ENCODE data around the gene TMEM135.

The TMEM135 gene

GRCh38 chr11:87198266-87198881 lies 160.6 kb downstream of the TMEM135 start:
- H3K4me3 ChIP-seq (ENCODE audit: low read length): no peak overlapping the region
- H3K4me2 ChIP-seq (ENCODE audit: low read length): no peak overlapping the region
- H3K27ac ChIP-seq (ENCODE audit: low read depth, low read length): no peak overlapping the region
- H3K27me3 ChIP-seq (ENCODE audit: control insufficient read depth, low read length): no peaks in the 10 kb centered on the region
- H3K36me3 ChIP-seq (ENCODE audit: control insufficient read depth, low read length): no peaks in the 10 kb centered on the region
- no peak for TF ChIP-seq CTCF (IDR thresholded peaks at IDR 0.05; ENCODE audit: low read depth, low read length, poor library complexity, severe bottlenecking)
- no peak for TF ChIP-seq EZH2phosphoT487 (IDR thresholded peaks at IDR 0.05; ENCODE audit: borderline replicate concordance, low read length)
- H3K9me3 ChIP-seq (ENCODE audit: control insufficient read depth, insufficient read depth, low read length): no peaks in the 10 kb centered on the region
- H3F3A ChIP-seq (ENCODE audit: control insufficient read depth, insufficient read depth): no peaks in the 10 kb centered on the region
- no peaks in the 10 kb centered on the region for H4K20me1 ChIP-seq (ENCODE audit: control insufficient read depth, insufficient read depth, low read depth, low read length)
- peaks cover 9% of the 10 kb centered on the region for H3K4me1 ChIP-seq (ENCODE audit: control insufficient read depth, low read length)
- H3K9me2 ChIP-seq (replicated peaks; ENCODE audit: control insufficient read depth, low read length): no peaks in the 10 kb centered on the region
- no peaks in the 10 kb centered on the region for H3K79me2 ChIP-seq (ENCODE audit: control insufficient read depth, low read length)

GRCh38 chr11:87201376-87201775 lies 163.6 kb downstream of the TMEM135 start:
- Histone ChIP-seq H3K79me2 (ENCODE audit: control insufficient read depth, low read length) (no peaks in the 10 kb centered on the region), H3F3A (ENCODE audit: control insufficient read depth, insufficient read depth) (no peaks in the 10 kb centered on the region), H4K20me1 (ENCODE audit: control insufficient read depth, insufficient read depth, low read depth, low read length) (no peaks in the 10 kb centered on the region), H3K4me1 (ENCODE audit: control insufficient read depth, low read length) (peaks cover 3% of the 10 kb centered on the region), H3K9me3 (ENCODE audit: control insufficient read depth, insufficient read depth, low read length) (no peaks in the 10 kb centered on the region), H3K9me2 (replicated peaks; ENCODE audit: control insufficient read depth, low read length) (no peaks in the 10 kb centered on the region), H3K27me3 (ENCODE audit: control insufficient read depth, low read length) (no peaks in the 10 kb centered on the region), H3K27ac (ENCODE audit: low read depth, low read length) (no peak overlapping the region), H3K4me2 (ENCODE audit: low read length) (no peak overlapping the region), H3K4me3 (ENCODE audit: low read length) (no peak overlapping the region), H3K36me3 (ENCODE audit: control insufficient read depth, low read length) (no peaks in the 10 kb centered on the region)
- TF ChIP-seq CTCF (IDR thresholded peaks at IDR 0.05; ENCODE audit: low read depth, low read length, poor library complexity, severe bottlenecking) (no peak), EZH2phosphoT487 (IDR thresholded peaks at IDR 0.05; ENCODE audit: borderline replicate concordance, low read length) (no peak)

- H3K79me2 ChIP-seq (ENCODE audit: control insufficient read depth, low read length): no peaks in the 10 kb centered on the region
- H4K20me1 ChIP-seq (ENCODE audit: control insufficient read depth, insufficient read depth, low read depth, low read length): no peaks in the 10 kb centered on the region
- no peaks in the 10 kb centered on the region for H3F3A ChIP-seq (ENCODE audit: control insufficient read depth, insufficient read depth)
- no peak overlapping the region for H3K4me3 ChIP-seq (ENCODE audit: low read length)
- H3K4me2 ChIP-seq (ENCODE audit: low read length): no peak overlapping the region
- TF ChIP-seq EZH2phosphoT487 (IDR thresholded peaks at IDR 0.05; ENCODE audit: borderline replicate concordance, low read length): no peak
- TF ChIP-seq CTCF (IDR thresholded peaks at IDR 0.05; ENCODE audit: low read depth, low read length, poor library complexity, severe bottlenecking): no peak
- no peaks in the 10 kb centered on the region for H3K9me2 ChIP-seq (replicated peaks; ENCODE audit: control insufficient read depth, low read length)
- no peaks in the 10 kb centered on the region for H3K4me1 ChIP-seq (ENCODE audit: control insufficient read depth, low read length)
- H3K27ac ChIP-seq (ENCODE audit: low read depth, low read length): no peak overlapping the region
- H3K27me3 ChIP-seq (ENCODE audit: control insufficient read depth, low read length): no peaks in the 10 kb centered on the region
- H3K36me3 ChIP-seq (ENCODE audit: control insufficient read depth, low read length): no peaks in the 10 kb centered on the region
- no peaks in the 10 kb centered on the region for H3K9me3 ChIP-seq (ENCODE audit: control insufficient read depth, insufficient read depth, low read length)
Measured at GRCh38 chr11:87203907-87204602, 166.3 kb downstream of the TMEM135 start.
